SJCRH30 (cell line): ENCODE measurements around the gene DNAJC22. TPM values are rescaled to one million over a fixed set of nuclear protein-coding genes. Genes with fewer than 3 reads are reported as not detected.

Experiments used
- DNase-seq, 2 experiments: peaks; one replicate each; pipeline ENCODE4 v3.0.0-alpha.2; 2015 to 2020
- H3K27ac ChIP-seq: fragments of 250-450 bp; sonication (Bioruptor Pico); 2 replicates; pipeline ENCODE4 v1.5.1; 2020; ENCODE audit warnings: mild to moderate bottlenecking, moderate library complexity
- H3K27me3 ChIP-seq: fragments of 250-450 bp; sonication (Bioruptor Pico); 2 replicates; pipeline ENCODE4 v1.5.1; 2020; ENCODE audit warnings: mild to moderate bottlenecking, moderate library complexity
- H3K36me3 ChIP-seq: fragments of 250-450 bp; sonication (Bioruptor Pico); 2 replicates; pipeline ENCODE4 v1.5.1; 2020; ENCODE audit warnings: mild to moderate bottlenecking, moderate library complexity
- H3K4me1 ChIP-seq: fragments of 250-450 bp; sonication (Bioruptor Pico); 2 replicates; pipeline ENCODE4 v1.5.1; 2020; ENCODE audit warnings: mild to moderate bottlenecking, moderate library complexity
- H3K4me3 ChIP-seq: fragments of 250-450 bp; sonication (Bioruptor Pico); 2 replicates; pipeline ENCODE4 v1.5.1; 2020; ENCODE audit warnings: mild to moderate bottlenecking, moderate library complexity
- H3K9me3 ChIP-seq: fragments of 250-450 bp; sonication (Bioruptor Pico); replicated peaks from 2 replicates; pipeline ENCODE4 v1.5.1; 2020; ENCODE audit warnings: mild to moderate bottlenecking, moderate library complexity
- total RNA-seq: library from RNA; depleted of rRNA; stranded (reverse); fragments of >200 nt; shearing (Covaris generic); gene quantifications from 2 replicates; pipeline ENCODE4 v1.2.3, GENCODE V29; 2014

Gene DNAJC22
- total RNA-seq, 1 experiment from 2014 or later = 11.9 TPM

- no peaks in the 10 kb centered on the region for H3K27me3 ChIP-seq
- no peak for DNase-seq
- no peak overlapping the region for H3K4me3 ChIP-seq
- H3K27ac ChIP-seq = no peak overlapping the region
- peaks cover 17% of the 10 kb centered on the region; the same call in 1 of the 2 replicates for H3K4me1 ChIP-seq
- no peaks in the 10 kb centered on the region for H3K9me3 ChIP-seq
- peaks cover 2% of the 10 kb centered on the region; the same call in 1 of the 2 replicates for H3K36me3 ChIP-seq
Observed at GRCh38 chr12:49335955-49336644, 10.6 kb upstream of the DNAJC22 start.

GRCh38 chr12:49336645-49337584, 9.8 kb upstream of the DNAJC22 start, which contains the start of gene C1QL4:
Gene C1QL4, minus strand, starts transcription at chr12:49337188. Its CDS starts 711 bp downstream, at chr12:49336477.
- peaks cover 17% of the 10 kb centered on the region; the same call in 1 of the 2 replicates for H3K4me1 ChIP-seq
- peak within 1 kb of the TSS; percentile 60 for H3K4me3 ChIP-seq
- no peaks in the 10 kb centered on the region for H3K36me3 ChIP-seq
- H3K27ac ChIP-seq = no peak within 1 kb of the TSS
- DNase-seq = peak; percentile 89 to 93
- H3K9me3 ChIP-seq = no peaks in the 10 kb centered on the region
- H3K27me3 ChIP-seq = no peaks in the 10 kb centered on the region

GRCh38 chr12:49338830-49339463, 7.7 kb upstream of the DNAJC22 start:
- peaks cover 20% of the 10 kb centered on the region; the same call in 1 of the 2 replicates for H3K4me1 ChIP-seq
- no peaks in the 10 kb centered on the region for H3K36me3 ChIP-seq
- no peak overlapping the region for H3K27ac ChIP-seq
- no peaks in the 10 kb centered on the region; the same call in 1 of the 2 replicates for H3K27me3 ChIP-seq
- H3K4me3 ChIP-seq = no peak overlapping the region
- no peaks in the 10 kb centered on the region for H3K9me3 ChIP-seq
- DNase-seq = no peak

GRCh38 chr12:49339464-49339861, 7.2 kb upstream of the DNAJC22 start:
- peak; percentile 63 to 67 for DNase-seq
- Histone ChIP-seq H3K27me3 (peaks cover under 1% of the 10 kb centered on the region; the same call in 1 of the 2 replicates), H3K4me3 (no peak overlapping the region), H3K36me3 (no peaks in the 10 kb centered on the region), H3K27ac (no peak overlapping the region), H3K9me3 (no peaks in the 10 kb centered on the region), H3K4me1 (peaks cover 20% of the 10 kb centered on the region; the same call in 1 of the 2 replicates)

- Histone ChIP-seq H3K27ac (no peak overlapping the region), H3K4me3 (no peak overlapping the region), H3K4me1 (peaks cover 16% of the 10 kb centered on the region; the same call in 1 of the 2 replicates), H3K36me3 (no peaks in the 10 kb centered on the region), H3K9me3 (no peaks in the 10 kb centered on the region), H3K27me3 (peaks cover 7% of the 10 kb centered on the region; the same call in 1 of the 2 replicates)
- no peak for DNase-seq
Observed at GRCh38 chr12:49340095-49340870, 6.4 kb upstream of the DNAJC22 start.

- Histone ChIP-seq H3K27ac (no peak overlapping the region), H3K4me3 (no peak overlapping the region), H3K9me3 (no peaks in the 10 kb centered on the region), H3K27me3 (peaks cover 12% of the 10 kb centered on the region; the same call in 1 of the 2 replicates), H3K36me3 (no peaks in the 10 kb centered on the region), H3K4me1 (peaks cover 17% of the 10 kb centered on the region; the same call in 1 of the 2 replicates)
- no peak for DNase-seq
Observed at GRCh38 chr12:49340971-49341776, 5.5 kb upstream of the DNAJC22 start.

GRCh38 chr12:49341777-49342065, 5.0 kb upstream of the DNAJC22 start:
- peaks cover 12% of the 10 kb centered on the region; the same call in 1 of the 2 replicates for H3K27me3 ChIP-seq
- no peak overlapping the region for H3K4me3 ChIP-seq
- peaks cover 17% of the 10 kb centered on the region; the same call in 1 of the 2 replicates for H3K4me1 ChIP-seq
- H3K9me3 ChIP-seq = no peaks in the 10 kb centered on the region
- no peaks in the 10 kb centered on the region for H3K36me3 ChIP-seq
- no peak for DNase-seq
- no peak overlapping the region for H3K27ac ChIP-seq

GRCh38 chr12:49342066-49342913, 4.4 kb upstream of the DNAJC22 start:
- Histone ChIP-seq H3K4me1 (peaks cover 19% of the 10 kb centered on the region; the same call in 1 of the 2 replicates), H3K9me3 (no peaks in the 10 kb centered on the region), H3K36me3 (no peaks in the 10 kb centered on the region), H3K27ac (no peak overlapping the region), H3K27me3 (peaks cover 12% of the 10 kb centered on the region; the same call in 1 of the 2 replicates), H3K4me3 (no peak overlapping the region)
- DNase-seq = peak; percentile 46 to 60

- no peaks in the 10 kb centered on the region for H3K9me3 ChIP-seq
- H3K4me3 ChIP-seq = no peak overlapping the region
- no peak overlapping the region for H3K27ac ChIP-seq
- H3K4me1 ChIP-seq = peaks cover 21% of the 10 kb centered on the region; the same call in 1 of the 2 replicates
- DNase-seq = peak in 1 of 2 experiments; percentile 47
- peaks cover 12% of the 10 kb centered on the region; the same call in 1 of the 2 replicates for H3K27me3 ChIP-seq
- H3K36me3 ChIP-seq = no peaks in the 10 kb centered on the region
Observed at GRCh38 chr12:49342914-49343731, 3.6 kb upstream of the DNAJC22 start.

- H3K4me1 ChIP-seq = peaks cover 19% of the 10 kb centered on the region; the same call in 1 of the 2 replicates
Observed at GRCh38 chr12:49344486-49345050, 2.1 kb upstream of the DNAJC22 start.

GRCh38 chr12:49345051-49345824, 1.4 kb upstream of the DNAJC22 start:
- Histone ChIP-seq H3K4me1 (peaks cover 15% of the 10 kb centered on the region; the same call in 1 of the 2 replicates), H3K9me3 (no peaks in the 10 kb centered on the region), H3K36me3 (no peaks in the 10 kb centered on the region), H3K4me3 (peak overlapping the region; percentile 60), H3K27me3 (peaks cover 12% of the 10 kb centered on the region; the same call in 1 of the 2 replicates), H3K27ac (no peak overlapping the region)
- peak; percentile 58 to 60 for DNase-seq

More at GRCh38 chr12:49344486-49345050, 2.1 kb upstream of the DNAJC22 start:
- Histone ChIP-seq H3K36me3 (no peaks in the 10 kb centered on the region), H3K27ac (no peak overlapping the region), H3K27me3 (peaks cover 12% of the 10 kb centered on the region; the same call in 1 of the 2 replicates), H3K9me3 (no peaks in the 10 kb centered on the region), H3K4me3 (peak overlapping the region; percentile 60)
- DNase-seq = no peak
